GM15510 (cell line): ENCODE measurements around the gene SIDT1.

ENCODE experiments used
- POLR2A ChIP-seq: IDR thresholded peaks from 3 replicates; pipeline ENCODE4 v1.6.1; 2011; ENCODE audit warnings: borderline replicate concordance; ENCODE audit not compliant: insufficient read length; ENCODE audit errors: extremely low read depth

Gene SIDT1

GRCh38 chr3:113559009-113559408 lies 26.7 kb downstream of the SIDT1 start:
- no peak for TF ChIP-seq POLR2A

GRCh38 chr3:113560271-113560670 lies 27.9 kb downstream of the SIDT1 start:
- TF ChIP-seq POLR2A, result no peak

GRCh38 chr3:113560831-113561623 lies 28.7 kb downstream of the SIDT1 start:
- TF ChIP-seq POLR2A, result no peak

- no peak for TF ChIP-seq POLR2A
These were observed 33.2 kb downstream of the SIDT1 start for GRCh38 chr3:113565555-113565954.

GRCh38 chr3:113570158-113570557 lies 37.8 kb downstream of the SIDT1 start:
- TF ChIP-seq POLR2A, result no peak

GRCh38 chr3:113571360-113571759 lies 39.0 kb downstream of the SIDT1 start:
- TF ChIP-seq POLR2A, result no peak

GRCh38 chr3:113573728-113574127 lies 41.4 kb downstream of the SIDT1 start:
- TF ChIP-seq POLR2A, result no peak

- TF ChIP-seq POLR2A, result no peak
These were observed 41.9 kb downstream of the SIDT1 start for GRCh38 chr3:113574213-113574612.

- TF ChIP-seq POLR2A, result no peak
These were observed 42.9 kb downstream of the SIDT1 start for GRCh38 chr3:113575206-113575605.

- TF ChIP-seq POLR2A, result no peak
These were observed 52.9 kb downstream of the SIDT1 start for GRCh38 chr3:113585228-113585627.

GRCh38 chr3:113585720-113586119 lies 53.4 kb downstream of the SIDT1 start:
- no peak for TF ChIP-seq POLR2A

- no peak for TF ChIP-seq POLR2A
These were observed 56.5 kb downstream of the SIDT1 start for GRCh38 chr3:113588806-113589205.

GRCh38 chr3:113589971-113590370 lies 57.6 kb downstream of the SIDT1 start:
- TF ChIP-seq POLR2A, result no peak

GRCh38 chr3:113590983-113591382 lies 58.6 kb downstream of the SIDT1 start:
- TF ChIP-seq POLR2A, result no peak

- TF ChIP-seq POLR2A, result no peak
These were observed 61.7 kb downstream of the SIDT1 start for GRCh38 chr3:113594066-113594465.

GRCh38 chr3:113597596-113598354 lies 65.4 kb downstream of the SIDT1 start:
- TF ChIP-seq POLR2A, result no peak
